Activated CD4-positive, alpha-beta T cell treated with anti-CD3 and anti-CD28 coated beads, Interleukin-2, amount 10 ng/mL, durations not matched to agents 24 days and 14 days (primary cell): ENCODE results near the gene LGALSL. TPM values are rescaled to one million over a fixed set of nuclear protein-coding genes. Genes with fewer than 3 reads are reported as not detected.

Experiments
- DNase-seq: peaks from one replicate; pipeline ENCODE4 v3.0.0; 2022
- H3K27ac Mint-ChIP-seq: one replicate; pipeline ENCODE4 v1.8.0; 2022; ENCODE audit warnings: mild to moderate bottlenecking, mixed read lengths
- H3K27me3 Mint-ChIP-seq: one replicate; pipeline ENCODE4 v1.8.0; 2022; ENCODE audit warnings: mixed read lengths
- H3K36me3 Mint-ChIP-seq: one replicate; pipeline ENCODE4 v1.8.0; 2022; ENCODE audit warnings: low read depth, mild to moderate bottlenecking, mixed read lengths
- H3K4me1 Mint-ChIP-seq: one replicate; pipeline ENCODE4 v1.8.0; 2021; ENCODE audit warnings: mixed read lengths
- H3K4me3 Mint-ChIP-seq: one replicate; pipeline ENCODE4 v1.8.0; 2022; ENCODE audit warnings: mild to moderate bottlenecking, moderate library complexity, mixed read lengths
- H3K9me3 Mint-ChIP-seq: one replicate; pipeline ENCODE4 v1.8.0; 2021; ENCODE audit warnings: mixed read lengths
- intact Hi-C: fragments of 100-400 bp; cut with micrococcal nuclease; formaldehyde crosslinking; loops from one replicate; pipeline ENCODE4 v1.15.1; 2023
- total RNA-seq: library from RNA; stranded (reverse); gene quantifications from 2 replicates; pipeline ENCODE4 v1.2.3, GENCODE V29; 2022

LGALSL gene
- total RNA-seq, 1 donor from 2014 or later, result 2.8 TPM

DNA sequence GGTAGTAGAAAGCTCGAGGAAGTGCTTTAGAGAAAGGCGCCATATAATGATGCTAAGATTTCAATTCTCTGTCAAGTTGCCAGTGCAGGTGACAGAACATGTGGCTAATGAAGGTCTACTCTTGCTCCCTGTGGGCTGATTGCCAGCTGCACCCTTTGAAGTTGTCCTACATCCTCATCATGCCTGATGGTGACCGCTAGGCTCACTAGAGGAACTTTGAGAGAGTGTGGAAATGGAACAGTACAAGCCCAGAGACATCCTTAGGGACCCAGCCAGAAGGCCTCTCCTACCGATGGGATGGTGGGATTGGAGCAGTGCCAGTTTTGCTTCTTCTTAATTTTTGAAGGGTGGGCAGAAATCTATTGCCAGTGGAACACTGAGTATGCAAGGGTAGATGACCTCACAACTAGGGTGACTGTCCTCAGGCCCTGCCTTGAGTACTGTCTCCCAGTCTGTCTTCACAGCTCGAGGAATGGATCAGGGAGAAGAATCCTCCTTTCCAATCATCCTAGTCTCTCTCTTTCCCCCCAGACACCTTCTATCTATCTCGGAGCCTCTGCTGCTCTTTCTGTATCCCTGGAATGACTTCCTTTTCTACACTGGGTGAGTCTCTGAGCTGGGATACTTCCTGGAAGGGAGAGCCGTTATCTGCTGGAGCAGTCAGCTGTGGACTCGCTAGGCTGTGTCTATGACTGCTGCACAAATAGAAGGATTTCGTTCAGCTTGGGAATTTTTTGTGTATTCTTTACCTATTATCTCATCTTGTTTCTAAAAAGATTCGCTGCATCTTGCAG, 33.5 kb downstream of the LGALSL start:
- H3K36me3 Mint-ChIP-seq, result no peaks in the 10 kb centered on the region
- H3K27me3 Mint-ChIP-seq, result peaks cover 21% of the 10 kb centered on the region
- H3K4me3 Mint-ChIP-seq, result no peak overlapping the region
- H3K9me3 Mint-ChIP-seq, result no peaks in the 10 kb centered on the region
- peaks cover 13% of the 10 kb centered on the region for H3K4me1 Mint-ChIP-seq
- intact Hi-C loops, result loop anchor here (1.0 kb wide), 2 partner anchors 156 to 438 kb away; no protein-coding TSS in a partner anchor
- no peak for DNase-seq
- no peak overlapping the region for H3K27ac Mint-ChIP-seq

DNA sequence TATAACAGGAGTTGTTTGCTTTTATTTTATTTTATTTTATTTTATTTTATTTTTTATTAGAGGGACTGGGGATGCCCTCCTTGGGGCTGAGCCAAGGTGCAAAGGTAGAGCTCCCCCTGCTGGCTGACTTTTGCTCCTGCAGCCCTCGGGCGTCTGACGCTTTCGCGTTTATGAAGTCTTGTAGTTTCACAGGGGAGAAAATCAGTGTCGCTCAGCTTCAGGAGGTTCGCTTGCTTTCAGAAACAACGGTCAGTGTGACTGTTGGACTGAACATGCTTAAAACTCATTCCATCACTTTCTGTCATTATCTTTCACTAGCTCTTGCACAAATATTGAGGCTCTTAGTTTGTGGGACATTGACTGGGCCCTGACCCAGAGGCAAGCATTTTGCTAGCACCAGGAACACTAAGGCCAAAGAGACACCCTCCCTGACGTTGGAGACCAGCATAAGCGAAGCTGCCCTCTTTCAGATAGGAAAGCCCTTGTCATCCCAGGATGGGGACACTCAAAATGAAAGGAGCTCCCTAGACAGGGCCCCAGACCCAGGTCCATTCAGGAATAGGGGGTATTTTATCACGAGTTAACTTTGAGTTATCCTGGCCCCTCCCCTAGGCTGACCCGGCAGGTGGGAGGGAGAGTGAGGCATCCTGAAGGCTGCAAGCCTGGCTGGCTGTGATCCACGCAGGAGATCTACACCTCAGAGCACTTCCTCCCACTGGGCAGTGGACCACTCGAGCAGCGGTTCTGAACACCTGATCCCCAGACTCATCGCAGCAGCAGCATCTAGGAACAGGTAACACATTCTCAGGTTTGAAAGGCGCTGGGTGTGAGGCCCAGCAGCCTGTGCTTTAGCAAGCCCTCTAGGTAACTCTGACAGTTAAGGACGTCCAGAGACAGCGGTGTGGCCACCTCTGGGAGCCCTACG, 34.4 kb downstream of the LGALSL start:
- Mint-ChIP-seq H3K27ac (no peak overlapping the region), H3K4me3 (no peak overlapping the region), H3K27me3 (peaks cover 24% of the 10 kb centered on the region), H3K4me1 (peaks cover 13% of the 10 kb centered on the region), H3K36me3 (no peaks in the 10 kb centered on the region), H3K9me3 (no peaks in the 10 kb centered on the region)
- peak; percentile 93 for DNase-seq
- intact Hi-C loops, result loop anchor here (1.0 kb wide), 2 partner anchors 157 to 439 kb away; no protein-coding TSS in a partner anchor

DNA sequence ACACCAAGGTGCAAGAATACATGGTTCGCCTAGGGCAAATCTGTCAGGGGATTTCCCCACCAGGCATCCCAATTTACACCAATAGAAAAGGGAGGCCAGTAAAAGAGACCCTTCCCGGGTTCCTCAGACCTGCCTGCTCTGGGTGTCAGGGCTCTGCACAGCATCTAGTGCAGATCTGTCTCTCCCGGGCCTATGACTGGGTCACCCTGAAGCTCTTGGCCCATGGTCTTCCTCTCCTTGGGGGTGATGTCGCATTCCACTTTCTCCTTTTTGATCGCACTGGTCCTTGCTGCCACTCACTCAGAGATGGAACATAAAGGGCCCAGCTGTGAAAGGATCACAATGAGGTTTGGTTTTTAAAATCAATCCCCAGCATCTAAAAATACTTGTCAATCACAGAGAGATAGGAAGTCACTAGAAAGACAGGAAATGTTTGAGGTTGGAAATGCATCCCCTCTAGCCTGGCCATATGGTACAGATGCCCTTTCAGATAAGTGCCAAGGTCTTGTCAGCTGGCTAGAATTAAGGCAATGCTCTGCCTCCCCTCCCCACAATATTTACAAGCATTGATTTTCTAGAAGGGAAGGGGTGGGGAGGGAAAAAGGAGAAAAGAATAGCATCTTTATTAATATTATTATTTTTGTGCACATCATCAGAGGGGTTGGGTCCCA, 35.3 kb downstream of the LGALSL start:
- Mint-ChIP-seq H3K4me1 (peaks cover 13% of the 10 kb centered on the region), H3K4me3 (no peak overlapping the region), H3K9me3 (no peaks in the 10 kb centered on the region), H3K36me3 (no peaks in the 10 kb centered on the region), H3K27ac (no peak overlapping the region), H3K27me3 (peaks cover 25% of the 10 kb centered on the region)
- DNase-seq, result no peak
- intact Hi-C loops, result no loop called here

DNA sequence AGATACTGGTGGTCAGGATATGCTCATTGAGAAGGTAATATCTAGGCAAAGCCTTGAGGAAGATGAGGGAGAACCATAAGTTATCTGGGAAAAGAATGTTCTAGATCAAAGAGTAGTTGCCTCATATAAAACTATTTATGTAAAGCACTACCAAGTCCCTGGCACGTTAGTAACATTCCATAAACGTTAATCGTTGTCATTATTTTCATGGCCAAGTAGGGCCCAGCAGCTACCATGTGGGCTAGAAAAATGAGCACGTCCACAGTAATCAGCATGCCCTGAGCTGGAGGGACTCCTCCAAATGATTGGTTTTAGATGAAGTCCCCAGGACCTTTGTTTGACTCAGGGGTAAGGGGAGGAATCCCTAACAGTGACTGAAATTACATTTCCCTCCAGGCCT, 37.5 kb downstream of the LGALSL start:
- no peaks in the 10 kb centered on the region for H3K9me3 Mint-ChIP-seq
- H3K36me3 Mint-ChIP-seq, result no peaks in the 10 kb centered on the region
- DNase-seq, result no peak
- H3K27ac Mint-ChIP-seq, result no peak overlapping the region
- intact Hi-C loops, result no loop called here
- H3K4me1 Mint-ChIP-seq, result peaks cover 13% of the 10 kb centered on the region
- H3K27me3 Mint-ChIP-seq, result peaks cover 20% of the 10 kb centered on the region
- H3K4me3 Mint-ChIP-seq, result no peak overlapping the region

DNA sequence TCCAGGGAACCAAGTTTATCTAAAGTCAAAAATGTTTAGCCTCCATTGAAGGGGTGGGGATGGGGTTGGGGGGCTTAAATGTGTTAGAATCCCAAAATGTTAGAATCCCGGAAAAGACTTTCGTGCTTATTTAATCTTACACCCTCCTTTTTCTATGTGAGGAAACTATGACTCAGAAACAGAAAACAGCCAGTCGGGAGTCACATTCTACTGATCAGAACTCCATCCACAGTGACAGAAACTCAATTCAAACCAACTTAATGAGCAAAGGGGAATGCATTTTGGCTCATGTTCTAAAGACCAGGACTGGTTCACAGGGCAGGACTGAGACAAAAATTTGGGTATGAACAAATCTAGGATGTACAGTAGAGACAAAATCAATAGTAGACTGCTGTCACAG, 38.3 kb downstream of the LGALSL start:
- H3K4me1 Mint-ChIP-seq, result peaks cover 13% of the 10 kb centered on the region
- H3K36me3 Mint-ChIP-seq, result no peaks in the 10 kb centered on the region
- H3K4me3 Mint-ChIP-seq, result no peak overlapping the region
- no peaks in the 10 kb centered on the region for H3K9me3 Mint-ChIP-seq
- no peak overlapping the region for H3K27ac Mint-ChIP-seq
- intact Hi-C loops, result no loop called here
- no peak for DNase-seq
- peaks cover 27% of the 10 kb centered on the region for H3K27me3 Mint-ChIP-seq

DNA sequence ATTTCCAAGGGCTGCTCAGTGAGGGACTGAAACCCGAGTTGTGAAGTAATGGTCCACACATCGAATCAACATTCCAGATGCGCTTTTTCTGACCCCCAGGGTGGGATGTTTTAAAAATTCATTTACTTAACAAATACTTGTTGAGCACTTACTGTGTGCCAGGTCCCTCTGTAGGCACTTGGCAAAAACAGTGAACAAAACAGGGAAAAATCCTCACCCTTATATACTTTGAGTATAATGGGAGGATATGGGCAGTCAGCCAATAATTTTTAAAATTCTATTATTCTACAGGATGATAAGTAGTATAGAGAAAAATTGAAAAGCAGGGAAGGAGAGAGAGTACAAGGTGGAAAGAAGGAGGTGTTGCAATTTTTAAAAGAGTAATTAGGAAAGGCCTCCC, 38.9 kb downstream of the LGALSL start:
- Mint-ChIP-seq H3K27ac (no peak overlapping the region), H3K27me3 (peaks cover 31% of the 10 kb centered on the region), H3K4me3 (no peak overlapping the region), H3K36me3 (no peaks in the 10 kb centered on the region), H3K9me3 (no peaks in the 10 kb centered on the region), H3K4me1 (peaks cover 13% of the 10 kb centered on the region)
- intact Hi-C loops, result no loop called here
- no peak for DNase-seq

DNA sequence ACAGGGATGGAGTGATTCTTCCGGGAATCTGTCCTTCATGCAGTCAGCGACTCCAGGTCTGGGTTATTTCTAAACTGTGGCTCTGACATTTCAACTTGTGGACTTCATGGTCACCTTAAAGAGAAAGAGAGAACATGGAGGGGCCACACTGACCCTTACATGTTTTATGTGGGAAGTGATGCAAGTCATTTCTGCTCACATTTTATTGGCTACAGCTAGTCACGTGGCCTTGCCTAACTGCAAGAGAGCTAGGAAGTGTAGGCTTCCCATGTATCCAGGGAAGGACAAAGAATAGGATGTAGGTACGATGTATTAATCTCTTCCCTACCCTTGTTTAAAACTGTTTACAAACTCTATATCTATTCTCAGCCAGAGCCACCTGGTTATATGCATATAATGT, 39.8 kb downstream of the LGALSL start:
- Mint-ChIP-seq H3K9me3 (no peaks in the 10 kb centered on the region), H3K4me3 (no peak overlapping the region), H3K4me1 (peaks cover 7% of the 10 kb centered on the region), H3K27ac (no peak overlapping the region), H3K27me3 (peaks cover 40% of the 10 kb centered on the region), H3K36me3 (no peaks in the 10 kb centered on the region)
- DNase-seq, result no peak
- intact Hi-C loops, result no loop called here

DNA sequence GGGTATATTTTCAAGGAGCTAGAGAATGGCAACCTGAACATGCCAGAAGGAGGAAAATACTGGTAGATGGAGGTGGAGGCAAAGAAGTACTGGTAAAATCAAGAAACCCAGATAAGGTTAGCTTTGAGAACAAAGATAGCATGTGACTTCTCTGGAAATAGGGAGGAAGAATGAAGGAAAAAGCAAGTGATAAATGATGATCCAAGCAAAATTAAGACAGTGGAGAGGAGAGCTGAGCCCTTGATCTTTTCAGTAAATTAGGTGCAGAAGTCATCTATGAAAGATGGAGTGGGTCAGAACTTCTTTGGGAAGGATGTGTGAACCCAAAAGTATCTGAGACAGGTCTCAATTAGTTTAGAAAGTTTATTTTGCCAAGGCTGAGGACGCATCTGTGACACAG, 44.5 kb downstream of the LGALSL start:
- H3K4me1 Mint-ChIP-seq, result peaks cover 15% of the 10 kb centered on the region
- no peaks in the 10 kb centered on the region for H3K9me3 Mint-ChIP-seq
- intact Hi-C loops, result no loop called here
- no peak overlapping the region for H3K27ac Mint-ChIP-seq
- no peak overlapping the region for H3K4me3 Mint-ChIP-seq
- H3K27me3 Mint-ChIP-seq, result peaks cover 33% of the 10 kb centered on the region
- DNase-seq, result no peak
- H3K36me3 Mint-ChIP-seq, result no peaks in the 10 kb centered on the region

DNA sequence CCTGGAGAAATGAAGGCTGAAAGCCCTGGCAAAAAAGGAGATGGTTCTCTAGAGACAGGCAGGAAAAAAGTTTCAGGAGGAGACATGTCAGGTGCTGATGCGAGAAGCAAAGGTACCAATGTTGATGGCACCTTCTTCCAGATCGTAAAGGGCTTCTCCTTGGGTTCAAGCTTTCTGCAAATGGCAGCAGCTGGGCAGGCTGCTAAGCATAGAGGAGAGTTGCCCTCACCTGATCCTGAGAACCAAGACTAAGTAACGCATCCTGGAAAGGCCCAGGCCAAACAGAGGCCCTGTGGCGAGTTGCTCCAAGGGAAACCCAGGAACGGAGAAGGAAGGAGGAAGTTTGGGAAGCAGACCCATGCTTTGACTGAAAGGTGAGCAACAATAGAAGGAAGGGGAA, 46.6 kb downstream of the LGALSL start:
- peaks cover 33% of the 10 kb centered on the region for H3K27me3 Mint-ChIP-seq
- no peak for DNase-seq
- H3K9me3 Mint-ChIP-seq, result no peaks in the 10 kb centered on the region
- no peak overlapping the region for H3K27ac Mint-ChIP-seq
- intact Hi-C loops, result no loop called here
- H3K4me1 Mint-ChIP-seq, result peaks cover 15% of the 10 kb centered on the region
- H3K36me3 Mint-ChIP-seq, result no peaks in the 10 kb centered on the region
- no peak overlapping the region for H3K4me3 Mint-ChIP-seq

DNA sequence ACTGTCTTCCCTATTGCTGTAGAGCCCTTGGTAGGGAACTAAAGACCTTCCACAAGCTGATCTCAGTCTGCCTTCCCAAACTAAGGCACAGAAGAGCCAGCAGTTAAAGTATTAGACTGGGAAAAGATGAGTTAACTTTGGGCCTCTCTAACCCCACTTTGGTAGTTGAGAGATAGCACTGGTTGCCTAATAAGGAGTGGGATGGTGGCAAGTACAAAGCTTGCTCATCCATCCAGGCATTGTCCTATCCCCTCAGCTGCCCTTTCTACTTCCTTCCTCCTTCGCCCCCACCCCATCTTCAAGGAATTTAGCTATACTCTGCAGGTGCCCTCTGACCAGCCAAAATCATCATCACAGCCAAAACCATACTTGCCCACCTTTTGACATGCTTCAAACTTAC, 48.0 kb downstream of the LGALSL start:
- no peak for DNase-seq
- H3K36me3 Mint-ChIP-seq, result no peaks in the 10 kb centered on the region
- no peak overlapping the region for H3K4me3 Mint-ChIP-seq
- peaks cover 15% of the 10 kb centered on the region for H3K4me1 Mint-ChIP-seq
- intact Hi-C loops, result no loop called here
- H3K27ac Mint-ChIP-seq, result no peak overlapping the region
- no peaks in the 10 kb centered on the region for H3K9me3 Mint-ChIP-seq
- peaks cover 25% of the 10 kb centered on the region for H3K27me3 Mint-ChIP-seq

DNA sequence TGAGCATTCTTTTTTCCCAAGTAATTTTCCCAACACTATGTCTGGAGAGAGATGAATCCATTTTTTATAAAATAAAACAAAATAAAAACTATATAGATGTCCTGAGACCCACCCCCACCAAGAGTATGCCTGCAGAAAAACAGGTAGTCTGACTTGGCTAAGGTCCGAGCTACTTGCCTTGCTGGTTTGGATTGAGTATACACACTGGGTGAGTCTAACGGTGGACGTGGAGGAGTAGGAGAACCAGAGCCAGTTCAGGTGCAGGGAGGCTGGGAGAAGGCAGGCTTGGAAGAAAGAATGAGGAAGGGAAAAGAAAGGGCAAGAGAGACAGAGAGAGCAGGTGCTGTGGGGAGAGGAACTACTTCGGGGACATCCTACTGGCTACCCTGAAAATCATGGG, 48.9 kb downstream of the LGALSL start:
- H3K9me3 Mint-ChIP-seq, result no peaks in the 10 kb centered on the region
- H3K36me3 Mint-ChIP-seq, result no peaks in the 10 kb centered on the region
- no peak for DNase-seq
- H3K27me3 Mint-ChIP-seq, result peaks cover 24% of the 10 kb centered on the region
- H3K27ac Mint-ChIP-seq, result no peak overlapping the region
- intact Hi-C loops, result no loop called here
- H3K4me3 Mint-ChIP-seq, result no peak overlapping the region
- peaks cover 15% of the 10 kb centered on the region for H3K4me1 Mint-ChIP-seq

DNA sequence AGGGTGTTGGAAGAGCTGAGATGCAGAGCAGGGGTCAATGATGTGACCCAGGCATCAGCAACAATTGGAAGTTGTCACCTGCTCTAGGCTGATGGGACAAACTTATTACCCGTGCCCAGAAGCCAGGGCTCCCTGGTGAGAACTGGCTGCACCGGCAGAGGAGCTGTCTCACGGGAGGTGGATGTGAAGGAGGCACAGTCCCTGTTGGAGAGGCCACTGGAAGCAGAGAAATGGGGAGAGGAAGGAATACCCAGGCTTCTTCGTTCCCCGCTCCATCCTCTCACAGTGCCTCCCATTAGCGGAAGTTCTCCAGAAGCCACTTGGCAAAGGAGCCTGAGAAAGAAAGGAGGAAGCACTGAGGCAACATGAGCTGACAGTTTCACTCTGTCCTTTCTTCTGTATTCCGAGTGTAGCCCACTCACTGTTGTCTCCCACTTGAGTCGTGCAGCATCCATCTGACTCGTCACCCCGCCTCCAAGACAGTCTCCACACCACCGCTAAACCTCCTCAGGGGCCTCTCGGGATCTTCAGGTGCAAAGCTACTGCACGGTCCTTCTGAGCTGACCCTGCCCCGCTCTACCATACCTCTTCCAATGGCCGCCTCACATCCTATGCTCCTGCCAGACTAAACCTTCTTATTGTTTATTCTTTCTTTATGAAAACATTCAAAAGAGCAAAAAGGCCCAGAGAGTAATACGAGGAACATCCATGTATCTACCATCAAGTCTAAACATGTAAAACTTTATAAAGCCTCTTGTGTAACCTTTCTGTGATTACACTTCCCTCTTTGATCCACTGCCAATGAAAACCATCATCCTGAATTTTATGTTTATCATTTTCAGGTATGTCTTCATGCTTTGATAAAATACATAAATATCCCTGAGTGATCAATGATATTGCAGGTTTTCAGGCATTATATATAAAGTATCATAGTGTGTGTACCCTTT, 51.1 kb downstream of the LGALSL start:
- no peak overlapping the region for H3K27ac Mint-ChIP-seq
- no peak overlapping the region for H3K4me3 Mint-ChIP-seq
- no peak for DNase-seq
- no peaks in the 10 kb centered on the region for H3K36me3 Mint-ChIP-seq
- no peaks in the 10 kb centered on the region for H3K9me3 Mint-ChIP-seq
- H3K27me3 Mint-ChIP-seq, result peaks cover 12% of the 10 kb centered on the region
- intact Hi-C loops, result no loop called here
- H3K4me1 Mint-ChIP-seq, result peaks cover 7% of the 10 kb centered on the region

DNA sequence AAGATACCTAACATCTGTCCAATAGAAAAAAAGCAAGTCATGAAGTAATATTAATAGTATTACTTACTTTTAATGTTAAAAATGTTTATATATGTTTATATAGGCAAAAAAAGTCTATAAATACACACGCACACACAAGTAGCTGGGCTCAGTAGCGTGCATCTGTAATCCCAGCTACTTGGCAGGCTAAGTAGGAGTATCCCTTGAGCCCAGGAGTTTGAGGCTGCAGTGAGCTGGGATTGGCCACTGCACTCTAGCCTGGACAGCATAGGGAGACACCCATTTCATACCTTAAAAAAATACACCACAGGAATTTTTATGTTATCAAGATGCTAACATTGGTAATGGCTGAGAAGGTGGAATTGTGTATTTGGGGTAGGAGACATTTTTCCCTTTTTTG, 52.7 kb downstream of the LGALSL start:
- no peaks in the 10 kb centered on the region for H3K9me3 Mint-ChIP-seq
- no peak for DNase-seq
- no peaks in the 10 kb centered on the region for H3K36me3 Mint-ChIP-seq
- H3K4me3 Mint-ChIP-seq, result no peak overlapping the region
- no peak overlapping the region for H3K27ac Mint-ChIP-seq
- peaks cover 2% of the 10 kb centered on the region for H3K4me1 Mint-ChIP-seq
- intact Hi-C loops, result no loop called here
- H3K27me3 Mint-ChIP-seq, result peaks cover 12% of the 10 kb centered on the region
